ENCODE results near the gene TAF11L4.
"Not testable (repeated sequence)": the region's sequence is repeated elsewhere in the genome, so short reads cannot be mapped to it uniquely, and the experiment has no call there.

DNA sequence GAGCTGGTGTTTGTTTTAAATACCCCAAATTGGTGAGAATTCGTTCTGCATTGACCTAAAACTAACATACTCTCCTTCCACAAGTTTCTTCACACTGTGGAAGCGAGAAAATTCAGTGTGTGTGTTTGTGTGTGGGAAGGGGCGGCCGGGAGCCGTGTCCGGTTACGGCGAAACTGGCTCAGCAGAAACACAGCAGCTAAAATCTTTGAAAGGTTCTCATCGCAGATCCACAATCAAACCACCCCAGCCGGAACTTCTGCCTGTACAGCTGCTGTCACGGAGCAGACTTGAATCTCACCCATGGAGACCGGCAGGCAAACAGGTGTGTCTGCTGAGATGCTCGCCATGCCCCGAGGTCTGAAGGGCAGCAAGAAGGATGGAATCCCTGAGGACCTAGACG, 3.5 kb upstream of the TAF11L4 start, which contains the start of gene TAF11L3:
- TF ChIP-seq CTCF (IDR thresholded peaks at IDR 0.05); ZBTB33 (IDR thresholded peaks at IDR 0.05; ENCODE audit: borderline replicate concordance, low read depth); FOXJ3 (CRISPR knock-in tag; IDR thresholded peaks at IDR 0.05); MXI1 (IDR thresholded peaks at IDR 0.05; ENCODE audit: low read depth, low read length); NFIC (IDR thresholded peaks at IDR 0.05; ENCODE audit: borderline replicate concordance); TCF12 (IDR thresholded peaks at IDR 0.05); GABPA (IDR thresholded peaks at IDR 0.05; ENCODE audit: low read depth); POLR2AphosphoS5 (IDR thresholded peaks at IDR 0.05; ENCODE audit: low read depth, low read length); SMC3 (IDR thresholded peaks at IDR 0.05; ENCODE audit: low read depth, low read length); REST (IDR thresholded peaks at IDR 0.05; ENCODE audit: low read depth, low read length); JUND (IDR thresholded peaks at IDR 0.05); EP300 (IDR thresholded peaks at IDR 0.05; ENCODE audit: borderline replicate concordance in 1 of 2, low read depth in 1 of 2, low read length in 1 of 2); TAF1 (IDR thresholded peaks at IDR 0.05; ENCODE audit: borderline replicate concordance, low read depth, low read length): not testable (repeated sequence)
- TF ChIP-seq, protein P1, sequence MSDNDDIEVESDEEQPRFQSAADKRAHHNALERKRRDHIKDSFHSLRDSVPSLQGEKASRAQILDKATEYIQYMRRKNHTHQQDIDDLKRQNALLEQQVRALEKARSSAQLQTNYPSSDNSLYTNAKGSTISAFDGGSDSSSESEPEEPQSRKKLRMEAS (IDR thresholded peaks at IDR 0.05; ENCODE audit: low read depth): not testable (repeated sequence)

Measured in SK-N-SH (cell line).